MG63 (cell line): ENCODE measurements around the gene ORMDL2. TPM values are rescaled to one million over a fixed set of nuclear protein-coding genes. Genes with fewer than 3 reads are reported as not detected.
A peak's percentile ranks its signal among the peaks of the same experiment; 100 is the strongest.
"Not testable (repeated sequence)": the region's sequence is repeated elsewhere in the genome, so short reads cannot be mapped to it uniquely, and the experiment has no call there.

Experiments used
- DNase-seq: peaks from one replicate; pipeline ENCODE4 v3.0.0-alpha.2; 2020
- H3K27me3 ChIP-seq: fragments of 250-450 bp; sonication (Bioruptor Pico); 2 replicates; pipeline ENCODE4 v1.5.1; 2020; ENCODE audit warnings: mild to moderate bottlenecking, moderate library complexity
- H3K36me3 ChIP-seq: fragments of 250-450 bp; sonication (Bioruptor Pico); 2 replicates; pipeline ENCODE4 v1.5.1; 2020; ENCODE audit warnings: mild to moderate bottlenecking, moderate library complexity
- H3K4me3 ChIP-seq: fragments of 250-450 bp; sonication (Bioruptor Pico); 2 replicates; pipeline ENCODE4 v1.5.1; 2020; ENCODE audit warnings: mild to moderate bottlenecking, moderate library complexity
- H3K9me3 ChIP-seq: fragments of 250-450 bp; sonication (Bioruptor Pico); 2 replicates; pipeline ENCODE4 v1.5.1; 2020; ENCODE audit warnings: mild to moderate bottlenecking, moderate library complexity
- total RNA-seq: library from RNA; depleted of rRNA; stranded (reverse); fragments of >200 nt; shearing (Covaris generic); gene quantifications from 2 replicates; pipeline ENCODE4 v1.2.3, GENCODE V29; 2014; ENCODE audit warnings: low replicate concordance

ORMDL2 gene
- total RNA-seq, 1 experiment from 2014 or later = 12.0 TPM

GRCh38 chr12:55818886-55819285 is 1.0 kb downstream of the ORMDL2 start:
- peaks cover 73% of the 10 kb centered on the region for H3K36me3 ChIP-seq

GRCh38 chr12:55820679-55821078 is 2.8 kb downstream of the ORMDL2 start:
- H3K4me3 ChIP-seq = no peak overlapping the region
- no peak for DNase-seq
- H3K36me3 ChIP-seq = peaks cover 64% of the 10 kb centered on the region
- no peaks in the 10 kb centered on the region for H3K27me3 ChIP-seq
- H3K9me3 ChIP-seq = no peaks in the 10 kb centered on the region

More at GRCh38 chr12:55818886-55819285, 1.0 kb downstream of the ORMDL2 start:
- no peaks in the 10 kb centered on the region for H3K9me3 ChIP-seq
- no peaks in the 10 kb centered on the region for H3K27me3 ChIP-seq
- peak overlapping the region; percentile 82 for H3K4me3 ChIP-seq
- no peak for DNase-seq

GRCh38 chr12:55822228-55822627 is 4.4 kb downstream of the ORMDL2 start:
- no peaks in the 10 kb centered on the region for H3K27me3 ChIP-seq
- H3K9me3 ChIP-seq = no peaks in the 10 kb centered on the region
- H3K4me3 ChIP-seq = no peak overlapping the region
- H3K36me3 ChIP-seq = peaks cover 67% of the 10 kb centered on the region
- DNase-seq = no peak

GRCh38 chr12:55823419-55823818 is 5.6 kb downstream of the ORMDL2 start:
- DNase-seq = no peak
- Histone ChIP-seq H3K27me3 (no peaks in the 10 kb centered on the region), H3K9me3 (no peaks in the 10 kb centered on the region), H3K36me3 (peaks cover 75% of the 10 kb centered on the region), H3K4me3 (no peak overlapping the region)

GRCh38 chr12:55824726-55825125 is 6.9 kb downstream of the ORMDL2 start:
- Histone ChIP-seq H3K27me3 (no peaks in the 10 kb centered on the region), H3K9me3 (no peaks in the 10 kb centered on the region), H3K36me3 (peaks cover 64% of the 10 kb centered on the region), H3K4me3 (no peak overlapping the region)
- DNase-seq = no peak

GRCh38 chr12:55827806-55828205 is 10.0 kb downstream of the ORMDL2 start:
- Histone ChIP-seq H3K27me3 (no peaks in the 10 kb centered on the region), H3K4me3 (peak overlapping the region; percentile 64), H3K36me3 (peaks cover 35% of the 10 kb centered on the region), H3K9me3 (no peaks in the 10 kb centered on the region)
- no peak for DNase-seq

- no peaks in the 10 kb centered on the region for H3K9me3 ChIP-seq
- H3K4me3 ChIP-seq = peak overlapping the region; percentile 64
- no peaks in the 10 kb centered on the region for H3K27me3 ChIP-seq
- H3K36me3 ChIP-seq = peaks cover 30% of the 10 kb centered on the region
- DNase-seq = no peak
Measured at GRCh38 chr12:55828357-55828756, 10.5 kb downstream of the ORMDL2 start.

- Histone ChIP-seq H3K4me3 (peak overlapping the region; percentile 64), H3K36me3 (peaks cover 21% of the 10 kb centered on the region), H3K9me3 (no peaks in the 10 kb centered on the region), H3K27me3 (no peaks in the 10 kb centered on the region)
- no peak for DNase-seq
Measured at GRCh38 chr12:55829967-55830600, 12.2 kb downstream of the ORMDL2 start.

GRCh38 chr12:55830601-55831446 is 13.0 kb downstream of the ORMDL2 start:
- peak overlapping the region; percentile 64 for H3K4me3 ChIP-seq
- no peaks in the 10 kb centered on the region for H3K9me3 ChIP-seq
- no peaks in the 10 kb centered on the region for H3K27me3 ChIP-seq
- peaks cover 18% of the 10 kb centered on the region for H3K36me3 ChIP-seq
- peak; percentile 40 for DNase-seq

GRCh38 chr12:55831447-55831815 is 13.6 kb downstream of the ORMDL2 start:
- Histone ChIP-seq H3K4me3 (no peak overlapping the region), H3K27me3 (no peaks in the 10 kb centered on the region), H3K9me3 (no peaks in the 10 kb centered on the region), H3K36me3 (peaks cover 14% of the 10 kb centered on the region)
- no peak for DNase-seq

- H3K36me3 ChIP-seq = peaks cover under 1% of the 10 kb centered on the region
- no peaks in the 10 kb centered on the region for H3K9me3 ChIP-seq
- DNase-seq = no peak
- no peaks in the 10 kb centered on the region for H3K27me3 ChIP-seq
- H3K4me3 ChIP-seq = no peak overlapping the region
Measured at GRCh38 chr12:55833056-55833455, 15.2 kb downstream of the ORMDL2 start.

- DNase-seq, H3K9me3 ChIP-seq, H3K27me3 ChIP-seq, H3K4me3 ChIP-seq, H3K36me3 ChIP-seq: not testable (repeated sequence)
Measured at GRCh38 chr12:55834400-55834799, 16.6 kb downstream of the ORMDL2 start.

GRCh38 chr12:55838361-55838760 is 20.5 kb downstream of the ORMDL2 start:
- Histone ChIP-seq H3K4me3 (no peak overlapping the region), H3K9me3 (no peaks in the 10 kb centered on the region), H3K36me3 (no peaks in the 10 kb centered on the region), H3K27me3 (no peaks in the 10 kb centered on the region)
- DNase-seq = no peak

GRCh38 chr12:55839345-55840140 is 21.7 kb downstream of the ORMDL2 start:
- H3K4me3 ChIP-seq = no peak overlapping the region
- H3K27me3 ChIP-seq = no peaks in the 10 kb centered on the region
- no peak for DNase-seq
- H3K36me3 ChIP-seq = no peaks in the 10 kb centered on the region
- no peaks in the 10 kb centered on the region for H3K9me3 ChIP-seq

GRCh38 chr12:55840581-55841351 is 22.9 kb downstream of the ORMDL2 start:
- Histone ChIP-seq H3K36me3 (no peaks in the 10 kb centered on the region), H3K4me3 (no peak overlapping the region), H3K9me3 (no peaks in the 10 kb centered on the region), H3K27me3 (no peaks in the 10 kb centered on the region)
- DNase-seq = no peak

GRCh38 chr12:55842681-55843429 is 25.0 kb downstream of the ORMDL2 start, which contains the start of gene MMP19:
Gene MMP19, minus strand, starts transcription at chr12:55842936. Its CDS starts 106 bp downstream, at chr12:55842830.
- Histone ChIP-seq H3K4me3 (no peak within 1 kb of the TSS), H3K27me3 (no peaks in the 10 kb centered on the region), H3K36me3 (no peaks in the 10 kb centered on the region), H3K9me3 (no peaks in the 10 kb centered on the region)
- DNase-seq = no peak
